PC-3 (cell line): Measurements from ENCODE around the gene PHF12. TPM values are rescaled to one million over a fixed set of nuclear protein-coding genes. Genes with fewer than 3 reads are reported as not detected.
A peak's percentile ranks its signal among the peaks of the same experiment; 100 is the strongest.

Experiments
- ATAC-seq: fragments of 200-7000 bp; cut with Tn5 transposase; 2 replicates; pipeline ENCODE4 v1.9.1; 2020; ENCODE audit warnings: mild to moderate bottlenecking, moderate library complexity
- BruUV-seq: library from RNA; stranded (reverse); fragments of 400-500 nt; replicated peaks from 2 replicates; lab custom pipeline; 2021; lab: Mats Ljungman, UMichigan
- CTCF ChIA-PET: fragments of 300-600 bp; sonication (Branson Sonifier 250); formaldehyde crosslinking; loops from one replicate; lab custom pipeline; 2022; ENCODE audit warnings: antibody characterized with exemption; lab: Charles Lee
- POLR2A ChIA-PET: fragments of 300-600 bp; sonication (Branson Sonifier 250); formaldehyde crosslinking; loops from one replicate; lab custom pipeline; 2022; ENCODE audit warnings: antibody characterized with exemption; ENCODE audit not compliant: unreplicated experiment; lab: Charles Lee
- DNase-seq: peaks from one replicate; pipeline ENCODE4 v3.0.0-alpha.2; 2015
- H2AFZ ChIP-seq: fragments of 300-600 bp; sonication (generic); 2 replicates; pipeline ENCODE4 v1.6.0; 2016; ENCODE audit warnings: antibody characterized with exemption, low read length
- H3F3A ChIP-seq: fragments of 300-600 bp; sonication (generic); one replicate; pipeline ENCODE4 v1.6.0; 2017; ENCODE audit warnings: antibody characterized with exemption, low read length, control low read depth, mild to moderate bottlenecking; ENCODE audit not compliant: unreplicated experiment
- H3K27ac ChIP-seq: fragments of 300-600 bp; sonication (generic); 2 replicates; pipeline ENCODE4 v1.5.1; 2016; ENCODE audit warnings: mild to moderate bottlenecking, low read length
- H3K27me3 ChIP-seq: fragments of 300-600 bp; sonication (generic); 2 replicates; pipeline ENCODE4 v1.6.1; 2016; ENCODE audit warnings: low read length, mixed read lengths
- H3K36me3 ChIP-seq: fragments of 300-600 bp; sonication (generic); 2 replicates; pipeline ENCODE4 v1.6.1; 2016; ENCODE audit warnings: low read depth, mixed run types, low read length, mixed read lengths
- H3K4me1 ChIP-seq: fragments of 300-600 bp; sonication (generic); 2 replicates; pipeline ENCODE4 v1.5.1; 2016; ENCODE audit warnings: low read length; ENCODE audit not compliant: insufficient read depth
- H3K4me2 ChIP-seq: fragments of 300-600 bp; sonication (generic); 2 replicates; pipeline ENCODE4 v1.6.0; 2016; ENCODE audit warnings: low read length
- H3K4me3 ChIP-seq: fragments of 300-600 bp; sonication (generic); 2 replicates; pipeline ENCODE4 v1.5.1; 2016; ENCODE audit warnings: mild to moderate bottlenecking, low read length, mixed read lengths
- H3K79me2 ChIP-seq: fragments of 300-600 bp; sonication (generic); 2 replicates; pipeline ENCODE4 v1.6.1; 2017; ENCODE audit warnings: low read length, mixed read lengths
- H3K9ac ChIP-seq: fragments of 300-600 bp; sonication (generic); 2 replicates; pipeline ENCODE4 v1.6.0; 2016; ENCODE audit warnings: mild to moderate bottlenecking, low read length
- H3K9me2 ChIP-seq: fragments of 300-600 bp; sonication (generic); replicated peaks from 2 replicates; pipeline ENCODE4 v1.6.1; 2016; ENCODE audit warnings: mixed run types, low read length, mixed read lengths
- H3K9me3 ChIP-seq: fragments of 300-600 bp; sonication (generic); 2 replicates; pipeline ENCODE4 v1.6.1; 2016; ENCODE audit warnings: low read length, mixed read lengths
- H4K20me1 ChIP-seq: fragments of 300-600 bp; sonication (generic); 2 replicates; pipeline ENCODE4 v1.6.1; 2016; ENCODE audit warnings: low read length, mixed read lengths
- EZH2 ChIP-seq: fragments of 300-600 bp; sonication (generic); IDR thresholded peaks from one replicate; pipeline ENCODE4 v1.6.1; 2017; ENCODE audit warnings: antibody characterized with exemption, mild to moderate bottlenecking, low read length; ENCODE audit not compliant: unreplicated experiment
- EZH2phosphoT487 ChIP-seq: fragments of 300-600 bp; sonication (generic); IDR thresholded peaks from 2 replicates; pipeline ENCODE4 v1.6.1; 2018; ENCODE audit warnings: mild to moderate bottlenecking, antibody characterized with exemption, low read length, borderline replicate concordance
- intact Hi-C: fragments of 100-400 bp; cut with micrococcal nuclease; formaldehyde crosslinking; loops from 2 replicates; pipeline ENCODE4 v1.9.0; 2023
- total RNA-seq: library from RNA; depleted of rRNA; stranded (reverse); fragments of >200 nt; gene quantifications from 2 replicates; pipeline ENCODE4 v1.2.3, GENCODE V29; 2014
- TF ChIP-seq, protein P1 (sequence below): fragments of 300-600 bp; sonication (generic); conservative IDR thresholded peaks from 2 replicates; pipeline ENCODE4 v1.5.1; 2017; ENCODE audit warnings: antibody characterized with exemption, low read depth, mild to moderate bottlenecking, low read length

The PHF12 gene
- total RNA-seq, 1 experiment from 2014 or later, result 25.0 TPM

GRCh38 chr17:28911411-28912045 is 39.8 kb downstream of the PHF12 start:
- no peak for TF ChIP-seq EZH2
- no peak for TF ChIP-seq EZH2phosphoT487
- TF ChIP-seq, protein P1, sequence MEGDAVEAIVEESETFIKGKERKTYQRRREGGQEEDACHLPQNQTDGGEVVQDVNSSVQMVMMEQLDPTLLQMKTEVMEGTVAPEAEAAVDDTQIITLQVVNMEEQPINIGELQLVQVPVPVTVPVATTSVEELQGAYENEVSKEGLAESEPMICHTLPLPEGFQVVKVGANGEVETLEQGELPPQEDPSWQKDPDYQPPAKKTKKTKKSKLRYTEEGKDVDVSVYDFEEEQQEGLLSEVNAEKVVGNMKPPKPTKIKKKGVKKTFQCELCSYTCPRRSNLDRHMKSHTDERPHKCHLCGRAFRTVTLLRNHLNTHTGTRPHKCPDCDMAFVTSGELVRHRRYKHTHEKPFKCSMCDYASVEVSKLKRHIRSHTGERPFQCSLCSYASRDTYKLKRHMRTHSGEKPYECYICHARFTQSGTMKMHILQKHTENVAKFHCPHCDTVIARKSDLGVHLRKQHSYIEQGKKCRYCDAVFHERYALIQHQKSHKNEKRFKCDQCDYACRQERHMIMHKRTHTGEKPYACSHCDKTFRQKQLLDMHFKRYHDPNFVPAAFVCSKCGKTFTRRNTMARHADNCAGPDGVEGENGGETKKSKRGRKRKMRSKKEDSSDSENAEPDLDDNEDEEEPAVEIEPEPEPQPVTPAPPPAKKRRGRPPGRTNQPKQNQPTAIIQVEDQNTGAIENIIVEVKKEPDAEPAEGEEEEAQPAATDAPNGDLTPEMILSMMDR, result no peak
- intact Hi-C loops, result no loop called here
- no peaks in the 10 kb centered on the region for H4K20me1 ChIP-seq
- H3K27ac ChIP-seq, result no peak overlapping the region
- no peaks in the 10 kb centered on the region for H3K27me3 ChIP-seq
- no TSS peak for BruUV-seq
- ATAC-seq (no peak), DNase-seq (no peak)
- H3K79me2 ChIP-seq, result no peaks in the 10 kb centered on the region
- no peak overlapping the region for H3K4me2 ChIP-seq
- peaks cover 4% of the 10 kb centered on the region for H3F3A ChIP-seq
- H3K4me1 ChIP-seq, result peaks cover 12% of the 10 kb centered on the region
- POLR2A ChIA-PET, result no interaction called here
- no peak overlapping the region for H2AFZ ChIP-seq
- CTCF ChIA-PET, result no interaction called here
- peaks cover 59% of the 10 kb centered on the region for H3K36me3 ChIP-seq
- H3K9me2 ChIP-seq, result no peaks in the 10 kb centered on the region
- H3K9ac ChIP-seq, result no peak overlapping the region
- no peaks in the 10 kb centered on the region for H3K9me3 ChIP-seq
- no peak overlapping the region for H3K4me3 ChIP-seq

DNA sequence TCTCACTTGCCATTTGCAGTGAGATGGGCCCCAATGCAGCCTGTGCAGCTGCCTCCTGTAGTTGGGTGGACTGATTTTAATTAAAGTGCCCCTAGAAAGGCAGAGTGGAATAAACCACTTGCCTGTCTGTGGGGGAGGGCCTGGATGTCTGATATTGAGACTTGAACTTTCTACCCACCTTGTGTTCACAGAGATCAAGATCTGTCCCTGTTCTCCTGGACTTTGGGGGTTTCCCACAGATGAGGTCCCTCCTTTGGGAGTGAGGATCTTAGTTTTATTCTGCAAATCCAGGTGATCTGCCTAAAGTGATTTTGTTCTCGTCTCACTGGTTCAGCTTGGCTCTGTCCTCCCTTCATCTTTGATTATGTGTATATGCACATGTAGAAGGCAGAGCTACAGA is 40.8 kb downstream of the PHF12 start:
- H3K79me2 ChIP-seq, result no peaks in the 10 kb centered on the region
- H3K9ac ChIP-seq, result no peak overlapping the region
- TF ChIP-seq EZH2phosphoT487 (no peak), EZH2 (no peak)
- TF ChIP-seq, protein P1, result no peak
- H4K20me1 ChIP-seq, result no peaks in the 10 kb centered on the region
- intact Hi-C loops, result no loop called here
- H3F3A ChIP-seq, result peaks cover 4% of the 10 kb centered on the region
- H3K9me2 ChIP-seq, result no peaks in the 10 kb centered on the region
- no TSS peak for BruUV-seq
- POLR2A ChIA-PET, result no interaction called here
- H3K4me2 ChIP-seq, result no peak overlapping the region
- CTCF ChIA-PET, result no interaction called here
- peaks cover 56% of the 10 kb centered on the region for H3K36me3 ChIP-seq
- no peaks in the 10 kb centered on the region for H3K9me3 ChIP-seq
- ATAC-seq, result no peak
- H3K4me3 ChIP-seq, result no peak overlapping the region
- H2AFZ ChIP-seq, result no peak overlapping the region
- no peaks in the 10 kb centered on the region for H3K27me3 ChIP-seq
- H3K4me1 ChIP-seq, result peaks cover 12% of the 10 kb centered on the region
- DNase-seq, result no peak
- no peak overlapping the region for H3K27ac ChIP-seq

DNA sequence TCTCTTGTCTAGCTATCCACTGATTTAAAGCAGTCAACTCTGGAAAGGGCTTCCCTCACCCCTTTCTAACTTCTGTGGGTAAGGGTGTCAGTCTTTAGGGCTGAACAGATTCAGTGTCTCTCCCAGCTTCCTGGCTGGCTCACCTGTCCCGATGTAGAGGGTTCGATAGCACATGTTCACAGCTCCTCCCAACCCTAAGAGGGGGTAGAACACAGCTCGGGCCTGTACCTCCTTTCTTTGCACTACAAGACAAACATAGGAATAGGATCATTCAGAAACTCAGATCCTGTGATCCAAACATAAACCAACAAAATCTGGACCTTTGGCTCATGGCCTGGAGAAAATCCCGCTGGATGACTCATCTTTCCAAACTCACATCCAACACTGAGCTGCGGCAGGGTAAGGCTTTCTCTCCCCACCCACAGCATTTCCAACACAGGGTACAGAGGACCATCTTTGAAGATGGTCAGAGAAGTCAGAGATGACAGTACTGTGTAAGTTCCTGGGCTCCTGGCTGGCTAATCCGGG is 42.6 kb downstream of the PHF12 start:
- no TSS peak for BruUV-seq
- Histone ChIP-seq H3K9ac (no peak overlapping the region), H3K9me3 (no peaks in the 10 kb centered on the region), H3K79me2 (no peaks in the 10 kb centered on the region), H3F3A (no peaks in the 10 kb centered on the region), H4K20me1 (no peaks in the 10 kb centered on the region), H3K4me2 (no peak overlapping the region), H2AFZ (no peak overlapping the region), H3K9me2 (no peaks in the 10 kb centered on the region), H3K36me3 (peaks cover 44% of the 10 kb centered on the region), H3K27ac (peak overlapping the region; percentile 68), H3K4me1 (peaks cover 12% of the 10 kb centered on the region), H3K27me3 (no peaks in the 10 kb centered on the region), H3K4me3 (no peak overlapping the region)
- ChIA-PET POLR2A (no interaction called here), CTCF (interaction anchor here (0.6 kb wide), 1 partner anchor 264 kb away, joined by 4 read pairs; the partner anchor contains the start of gene BLTP2)
- ATAC-seq, result peak; percentile 85
- peak; percentile 66 for DNase-seq
- TF ChIP-seq, protein P1, result no peak
- no peak for TF ChIP-seq EZH2
- TF ChIP-seq EZH2phosphoT487, result no peak
- intact Hi-C loops, result loop anchor here (10.0 kb wide), 2 partner anchors 64 to 184 kb away; partner anchors contain the start of genes FAM222B, NEK8 and TLCD1
